AG08395 (cell line): ENCODE data around the gene DOCK6.

ENCODE experiments used
- DNase-seq: peaks from one replicate; pipeline ENCODE4 v3.0.0; 2012; ENCODE audit warnings: mixed read lengths, low spot score

The DOCK6 gene

GRCh38 chr19:11278670-11279069 is 16.3 kb upstream of the DOCK6 start:
- DNase-seq: no peak

GRCh38 chr19:11274533-11275086 is 12.3 kb upstream of the DOCK6 start:
- DNase-seq: no peak

GRCh38 chr19:11273989-11274388 is 11.7 kb upstream of the DOCK6 start:
- no peak for DNase-seq

- no peak for DNase-seq
These were observed 11.0 kb upstream of the DOCK6 start for GRCh38 chr19:11273296-11273695.

- no peak for DNase-seq
These were observed 7.1 kb upstream of the DOCK6 start for GRCh38 chr19:11269408-11269807.

GRCh38 chr19:11268783-11269267 is 6.5 kb upstream of the DOCK6 start:
- DNase-seq: peak; percentile 35

GRCh38 chr19:11267316-11268085 is 5.2 kb upstream of the DOCK6 start:
- no peak for DNase-seq

- DNase-seq: no peak
These were observed 3.5 kb upstream of the DOCK6 start for GRCh38 chr19:11265785-11266236.

- no peak for DNase-seq
These were observed 3.0 kb upstream of the DOCK6 start for GRCh38 chr19:11265177-11265784.

GRCh38 chr19:11264452-11265176 is 2.3 kb upstream of the DOCK6 start:
- DNase-seq: no peak

GRCh38 chr19:11263726-11264125 is 1.4 kb upstream of the DOCK6 start:
- DNase-seq: no peak

- DNase-seq: no peak
These were observed 823 bp downstream of the DOCK6 start for GRCh38 chr19:11261431-11261970.

GRCh38 chr19:11260996-11261395 is 1.3 kb downstream of the DOCK6 start:
- DNase-seq: no peak

- DNase-seq: no peak
These were observed 4.4 kb downstream of the DOCK6 start for GRCh38 chr19:11257846-11258380.

GRCh38 chr19:11256189-11256588 is 6.1 kb downstream of the DOCK6 start:
- no peak for DNase-seq

GRCh38 chr19:11254666-11255065 is 7.7 kb downstream of the DOCK6 start:
- DNase-seq: no peak

GRCh38 chr19:11252665-11253355 is 9.5 kb downstream of the DOCK6 start:
- DNase-seq: no peak

GRCh38 chr19:11251650-11252314 is 10.5 kb downstream of the DOCK6 start:
- DNase-seq: no peak

GRCh38 chr19:11251217-11251616 is 11.1 kb downstream of the DOCK6 start:
- DNase-seq: no peak

- no peak for DNase-seq
These were observed 13.5 kb downstream of the DOCK6 start for GRCh38 chr19:11248852-11249251.

GRCh38 chr19:11247934-11248333 is 14.4 kb downstream of the DOCK6 start:
- no peak for DNase-seq
